Astrocyte of the spinal cord (primary cell): ENCODE measurements around the gene PKD1L1.
"Not testable (repeated sequence)": the region's sequence is repeated elsewhere in the genome, so short reads cannot be mapped to it uniquely, and the experiment has no call there.

ENCODE experiments used
- DNase-seq: peaks from one replicate; pipeline ENCODE4 v3.0.0; 2011; ENCODE audit warnings: low read depth, low spot score
- H3K4me3 ChIP-seq: 2 replicates; pipeline ENCODE4 v1.5.1; 2011; ENCODE audit warnings: low read depth, mild to moderate bottlenecking, low read length, moderate library complexity
- CTCF ChIP-seq: IDR thresholded peaks from 2 replicates; pipeline ENCODE4 v1.5.1; 2012; ENCODE audit warnings: low read depth, mild to moderate bottlenecking, low read length, inconsistent platforms
- in situ Hi-C: cut with HindIII; loops from 2 replicates; pipeline ENCODE4 v1.10.0; 2017; ENCODE audit warnings: low sequenced_read_pairs

The PKD1L1 gene

GRCh38 chr7:47803846-47804245 lies 144.4 kb downstream of the PKD1L1 start:
- TF ChIP-seq CTCF, result no peak
- no peak overlapping the region for H3K4me3 ChIP-seq

DNA sequence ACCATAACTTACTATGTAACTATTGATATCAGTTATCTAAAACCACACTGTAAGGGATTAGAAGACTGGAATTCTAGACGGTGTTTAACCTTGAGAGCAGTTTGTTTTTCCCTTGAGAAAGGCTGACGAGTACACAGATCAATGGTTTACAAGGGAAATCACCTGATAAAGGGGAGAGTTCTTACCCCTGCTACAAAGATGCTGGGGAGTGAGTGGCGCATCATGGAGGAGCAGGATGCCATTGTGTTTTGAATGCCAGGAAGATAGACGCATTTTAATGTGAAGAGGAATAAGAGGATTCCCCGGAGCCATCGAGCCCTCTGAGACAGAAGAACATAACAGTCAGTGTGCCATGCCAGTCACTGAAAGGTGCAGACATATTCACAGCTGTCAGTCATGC lies 145.2 kb downstream of the PKD1L1 start:
- H3K4me3 ChIP-seq, result no peak overlapping the region
- TF ChIP-seq CTCF, result no peak
- no peak for DNase-seq
- in situ Hi-C loops, result no loop called here

More at GRCh38 chr7:47803846-47804245, 144.4 kb downstream of the PKD1L1 start:
- no peak for DNase-seq
- in situ Hi-C loops, result no loop called here

- DNase-seq, result no peak
- no peak overlapping the region for H3K4me3 ChIP-seq
- no peak for TF ChIP-seq CTCF
- in situ Hi-C loops, result no loop called here
These were observed 146.8 kb downstream of the PKD1L1 start for GRCh38 chr7:47801423-47801822.

DNA sequence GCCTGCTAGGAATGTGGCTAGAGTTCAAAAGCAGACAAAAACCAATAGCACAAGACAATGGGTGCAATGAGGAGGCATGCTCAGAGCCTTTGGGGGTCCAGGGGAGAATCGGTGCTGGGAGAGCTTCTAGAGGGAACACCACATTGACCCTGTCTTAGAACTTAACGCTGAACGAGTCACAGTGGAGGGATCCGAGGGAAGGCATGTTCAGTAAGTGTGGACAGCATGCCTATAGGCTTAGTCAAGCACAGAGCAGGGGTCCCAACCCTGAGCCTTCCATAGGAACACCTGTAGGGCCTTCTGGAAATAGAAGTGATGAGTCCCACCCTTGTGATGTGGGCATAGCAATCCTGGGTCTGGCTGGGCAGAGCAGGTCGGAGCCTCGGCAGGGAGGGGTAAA lies 148.7 kb downstream of the PKD1L1 start:
- no peak for TF ChIP-seq CTCF
- H3K4me3 ChIP-seq, result no peak overlapping the region
- in situ Hi-C loops, result no loop called here
- no peak for DNase-seq

DNA sequence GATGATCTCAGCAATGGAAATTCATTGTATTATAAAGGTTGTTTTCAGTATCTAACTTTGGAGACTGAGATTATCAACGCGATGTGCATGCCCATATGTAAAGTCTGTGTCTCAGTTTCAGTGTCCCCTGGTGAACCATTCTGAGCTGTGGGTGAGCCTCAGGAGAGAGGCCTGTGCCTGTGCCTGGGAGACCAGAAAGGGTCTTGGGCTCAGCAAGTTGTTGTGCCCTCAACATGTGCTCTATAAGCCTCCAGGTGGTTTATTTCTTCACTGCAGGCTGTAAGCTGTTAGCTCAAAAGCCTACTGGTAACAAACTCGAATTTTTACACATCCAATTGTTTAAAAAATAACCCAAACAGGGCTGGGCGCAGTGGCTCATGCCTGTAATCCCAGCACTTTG lies 151.9 kb downstream of the PKD1L1 start:
- no peak overlapping the region for H3K4me3 ChIP-seq
- TF ChIP-seq CTCF, result peak; percentile 7
- in situ Hi-C loops, result no loop called here
- DNase-seq, result no peak

- H3K4me3 ChIP-seq, result no peak overlapping the region
- DNase-seq, result peak; percentile 84
- in situ Hi-C loops, result no loop called here
- TF ChIP-seq CTCF, result no peak
These were observed 152.6 kb downstream of the PKD1L1 start for GRCh38 chr7:47795631-47796030.

GRCh38 chr7:47795126-47795525 lies 153.1 kb downstream of the PKD1L1 start:
- in situ Hi-C loops, result not testable (repeated sequence)

More at GRCh38 chr7:47795126-47795525, 153.1 kb downstream of the PKD1L1 start:
- DNase-seq, H3K4me3 ChIP-seq: not testable (repeated sequence)
